Ovary (tissue), 9 donors: ENCODE results near the gene CLDN20. TPM values are rescaled to one million over a fixed set of nuclear protein-coding genes. Genes with fewer than 3 reads are reported as not detected.

Source experiments
- DNase-seq, 5 donors: peaks; one replicate each; pipeline ENCODE4 v3.0.0-alpha.2; 2019 to 2020
- H3K27ac ChIP-seq, 2 donors: fragments of 200-600 bp; one replicate each; pipeline versions ENCODE4 v1.5.1 to v1.8.0; 2019 to 2022
- H3K27me3 ChIP-seq: fragments of 200-600 bp; one replicate; pipeline ENCODE4 v1.8.0; 2022
- H3K36me3 ChIP-seq: fragments of 200-600 bp; sonication (generic); one replicate; pipeline ENCODE4 v1.5.1; 2019
- H3K4me1 ChIP-seq: one replicate; pipeline ENCODE4 v1.8.1; 2013; ENCODE audit warnings: mild to moderate bottlenecking, moderate library complexity; ENCODE audit not compliant: insufficient read depth
- H3K4me3 ChIP-seq: fragments of 200-600 bp; sonication (generic); one replicate; pipeline ENCODE4 v1.5.1; 2017
- H3K9me3 ChIP-seq, 2 donors: fragments of 200-600 bp in 1 of 2; sonication (generic) in 1 of 2; one replicate each; pipeline versions ENCODE4 v1.5.1 to v1.8.1; 2013 to 2019; ENCODE audit warnings: mild to moderate bottlenecking in 1 of 2, moderate library complexity in 1 of 2
- EP300 ChIP-seq: sonication (generic); formaldehyde crosslinking; IDR thresholded peaks from one replicate; pipeline ENCODE4 v1.6.1; 2017; ENCODE audit warnings: antibody characterized with exemption
- POLR2A ChIP-seq: fragments of 450-650 bp; IDR thresholded peaks from one replicate; pipeline ENCODE4 v1.6.1; 2017; ENCODE audit warnings: antibody characterized with exemption, mild to moderate bottlenecking, moderate library complexity
- WGBS, 3 donors: extraction: QIAGEN DNeasy Blood & Tissue Kit in 1 of 3; methylation state at CpG; one replicate each; pipeline versions ENCODE4 v1.1.5 to v1.1.7; 2013 to 2017; 5-methylcytosine and 5-hydroxymethylcytosine counted together
- intact Hi-C, 4 donors: fragments of 100-400 bp; cut with DNase I; formaldehyde crosslinking; loops; one replicate each; pipeline versions ENCODE4 v1.11.0 to v1.15.1; 2022 to 2023
- polyA plus RNA-seq, 2 donors: library from polyadenylated mRNA; stranded (reverse); fragments of 200-250 nt in 1 of 2; fragments of 350-450 nt in 1 of 2; fragmentation: Illumina TruSeq in 1 of 2; extraction: RNeasy Lipid Tissue Mini Kit (QIAGEN cat#74804) in 1 of 2; gene quantifications; one replicate each; pipeline ENCODE4 v1.2.3, GENCODE V29; 2013 to 2014
- total RNA-seq, 7 donors: library from RNA; depleted of rRNA in 2 of 7; stranded (reverse); fragments of >200 nt in 2 of 7; fragmentation: NEBNext Ultra II Directional in 3 of 7; extraction: Animal tissue kit (Norgen Biotek cat#: 25700) in 3 of 7; gene quantifications; one replicate each; pipeline versions ENCODE4 v1.1.0 to v1.2.4, GENCODE V29; 2016 to 2023
- TF ChIP-seq, protein P1 (sequence below), 3 donors: fragments of 450-650 bp in 2 of 3; fragments of 200-600 bp in 1 of 3; IDR thresholded peaks; one replicate each; pipeline versions ENCODE4 v1.5.1 to v1.8.0; 2016 to 2022; ENCODE audit warnings: antibody characterized with exemption in 3 of 3, mild to moderate bottlenecking in 1 of 3
- donor health status: DM: no; HTN: no; CAD: no; lungs with moderate emphysema.
- donor health status: DM: no; HTN: no; CAD: no.
- donor health status: Bipolar disorder and iron deficiency.
- donor health status: DM: yes; HTN: yes; CAD: no.
- donor health status: DM: no; HTN: no; CAD: no.
- donor health status: DM: yes; HTN: yes; CAD: no.

Gene CLDN20
- total and polyA plus RNA-seq, 9 donors = not detected

DNA sequence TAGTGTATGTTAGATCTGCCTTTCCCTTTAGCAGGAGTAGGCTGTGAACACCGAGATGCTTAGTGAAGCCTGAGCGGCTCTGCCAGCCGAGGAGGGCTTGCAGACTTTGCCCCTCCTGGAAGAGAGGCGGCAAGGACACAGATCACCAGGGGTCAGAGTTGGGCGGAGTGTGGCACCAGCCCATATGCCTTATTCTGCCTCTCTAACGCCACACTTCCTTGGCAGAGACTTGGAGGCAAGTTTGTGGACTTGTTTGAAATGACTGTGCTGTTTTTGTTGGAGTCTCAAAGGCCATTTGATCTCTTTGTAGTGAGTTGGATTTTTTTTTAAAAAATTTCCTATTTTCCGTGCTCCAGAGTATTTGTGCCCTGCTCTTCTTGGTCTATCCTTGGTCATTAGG lies 44.5 kb upstream of the CLDN20 start:
- Histone ChIP-seq H3K27ac (no peak overlapping the region), H3K9me3 (no peaks in the 10 kb centered on the region), H3K27me3 (no peaks in the 10 kb centered on the region), H3K36me3 (no peaks in the 10 kb centered on the region), H3K4me3 (no peak overlapping the region), H3K4me1 (no peaks in the 10 kb centered on the region)
- 92 to 94% (median 94%) methylated on average over 7 of the region's 7 CpGs for WGBS, 3 donors
- no peak for DNase-seq
- intact Hi-C loops = no loop called here
- TF ChIP-seq EP300 (no peak), POLR2A (no peak)
- TF ChIP-seq, protein P1, sequence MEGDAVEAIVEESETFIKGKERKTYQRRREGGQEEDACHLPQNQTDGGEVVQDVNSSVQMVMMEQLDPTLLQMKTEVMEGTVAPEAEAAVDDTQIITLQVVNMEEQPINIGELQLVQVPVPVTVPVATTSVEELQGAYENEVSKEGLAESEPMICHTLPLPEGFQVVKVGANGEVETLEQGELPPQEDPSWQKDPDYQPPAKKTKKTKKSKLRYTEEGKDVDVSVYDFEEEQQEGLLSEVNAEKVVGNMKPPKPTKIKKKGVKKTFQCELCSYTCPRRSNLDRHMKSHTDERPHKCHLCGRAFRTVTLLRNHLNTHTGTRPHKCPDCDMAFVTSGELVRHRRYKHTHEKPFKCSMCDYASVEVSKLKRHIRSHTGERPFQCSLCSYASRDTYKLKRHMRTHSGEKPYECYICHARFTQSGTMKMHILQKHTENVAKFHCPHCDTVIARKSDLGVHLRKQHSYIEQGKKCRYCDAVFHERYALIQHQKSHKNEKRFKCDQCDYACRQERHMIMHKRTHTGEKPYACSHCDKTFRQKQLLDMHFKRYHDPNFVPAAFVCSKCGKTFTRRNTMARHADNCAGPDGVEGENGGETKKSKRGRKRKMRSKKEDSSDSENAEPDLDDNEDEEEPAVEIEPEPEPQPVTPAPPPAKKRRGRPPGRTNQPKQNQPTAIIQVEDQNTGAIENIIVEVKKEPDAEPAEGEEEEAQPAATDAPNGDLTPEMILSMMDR (IDR thresholded peaks at IDR 0.05) = no peak

DNA sequence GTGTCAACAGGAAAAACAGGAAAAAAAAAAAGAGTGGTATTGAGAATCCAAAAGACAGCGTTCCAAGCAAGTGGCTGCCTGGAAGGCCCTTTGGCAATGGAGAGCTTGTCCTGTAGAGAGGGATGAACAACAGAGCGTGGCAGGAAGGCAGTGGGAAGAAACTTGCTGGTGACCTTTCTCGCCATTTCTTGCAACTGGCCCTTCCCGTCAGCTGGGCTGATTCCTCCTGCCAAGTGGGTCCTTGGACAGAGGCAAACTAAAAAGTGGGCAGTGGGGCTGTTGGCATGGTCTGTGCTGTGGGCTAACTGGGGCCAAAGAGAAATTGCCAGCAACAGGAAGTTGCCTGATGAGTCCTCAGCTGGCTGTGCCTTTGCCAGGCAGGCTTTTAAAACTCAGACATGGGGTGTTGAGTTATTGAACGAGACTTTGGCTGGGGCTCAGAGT lies 43.9 kb upstream of the CLDN20 start:
- H3K27ac ChIP-seq = no peak overlapping the region
- intact Hi-C loops = loop anchor here in 1 of 4 donors (5.0 kb wide), 1 partner anchor 163 kb away; no protein-coding TSS in a partner anchor
- DNase-seq = no peak
- no peak for TF ChIP-seq EP300
- no peak for TF ChIP-seq POLR2A
- TF ChIP-seq, protein P1 (IDR thresholded peaks at IDR 0.05) = no peak
- no peaks in the 10 kb centered on the region for H3K36me3 ChIP-seq
- H3K4me1 ChIP-seq = no peaks in the 10 kb centered on the region
- WGBS, 3 donors = 90 to 92% (median 92%) methylated on average over 5 of the region's 5 CpGs
- no peaks in the 10 kb centered on the region for H3K9me3 ChIP-seq
- H3K27me3 ChIP-seq = no peaks in the 10 kb centered on the region
- no peak overlapping the region for H3K4me3 ChIP-seq

DNA sequence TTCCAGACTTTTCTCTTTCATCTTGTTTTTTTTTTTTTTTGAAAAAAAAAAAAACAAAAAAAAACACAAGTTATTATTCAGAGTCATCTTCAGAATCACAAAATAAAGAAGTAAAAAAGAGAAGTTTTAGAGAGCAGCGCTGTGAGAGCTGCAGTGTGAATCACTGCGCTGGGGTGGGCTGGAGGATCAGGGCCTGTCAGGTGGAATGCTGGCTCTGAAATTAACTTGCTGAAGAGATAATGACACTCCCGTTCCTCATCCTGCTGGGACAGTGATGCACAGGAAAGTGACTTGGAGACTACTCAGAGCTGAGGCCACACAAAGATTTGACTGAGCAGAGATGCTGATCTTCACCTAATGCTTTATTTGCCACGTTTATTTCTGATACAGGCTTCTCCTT lies 42.7 kb upstream of the CLDN20 start:
- H3K4me3 ChIP-seq = no peak overlapping the region
- H3K27me3 ChIP-seq = no peaks in the 10 kb centered on the region
- no peak overlapping the region for H3K27ac ChIP-seq
- no peaks in the 10 kb centered on the region for H3K9me3 ChIP-seq
- no peaks in the 10 kb centered on the region for H3K4me1 ChIP-seq
- no peak for DNase-seq
- TF ChIP-seq EP300 = no peak
- TF ChIP-seq, protein P1 (IDR thresholded peaks at IDR 0.05) = no peak
- TF ChIP-seq POLR2A = no peak
- no peaks in the 10 kb centered on the region for H3K36me3 ChIP-seq
- intact Hi-C loops = loop anchor here in 1 of 4 donors (5.0 kb wide), 1 partner anchor 164 kb away; no protein-coding TSS in a partner anchor
- WGBS, 3 donors = 79 to 82% (median 80%) methylated on average over 4 of the region's 4 CpGs

DNA sequence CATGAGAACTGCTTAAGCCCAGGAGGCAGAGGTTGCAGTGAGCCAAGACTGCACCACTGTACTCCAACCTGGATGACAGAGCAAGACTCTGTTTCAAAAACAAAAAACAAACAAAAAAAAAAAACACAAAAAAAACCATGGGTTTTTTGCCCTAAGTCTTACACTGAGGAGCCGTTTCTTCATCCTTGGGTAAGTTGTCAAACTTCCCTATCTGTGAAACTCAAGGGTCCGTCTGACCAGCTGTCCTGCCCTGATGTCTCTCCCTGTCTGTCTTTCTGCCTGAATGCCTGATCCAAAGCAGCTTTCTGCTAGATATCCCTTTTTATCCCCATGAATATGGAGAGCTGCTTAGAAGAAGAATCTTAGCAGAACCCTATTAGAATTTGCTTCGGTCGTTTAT lies 41.3 kb upstream of the CLDN20 start:
- intact Hi-C loops = loop anchor here in 1 of 4 donors (5.0 kb wide), 1 partner anchor 165 kb away; no protein-coding TSS in a partner anchor
- 87 to 91% (median 89%) methylated on average over 4 of the region's 4 CpGs for WGBS, 3 donors
- no peak for TF ChIP-seq EP300
- TF ChIP-seq POLR2A = no peak
- TF ChIP-seq, protein P1 (IDR thresholded peaks at IDR 0.05) = no peak

More for the DNA sequence above, 41.3 kb upstream of the CLDN20 start:
- no peak for DNase-seq
- H3K36me3 ChIP-seq = no peaks in the 10 kb centered on the region
- H3K4me3 ChIP-seq = no peak overlapping the region
- no peaks in the 10 kb centered on the region for H3K27me3 ChIP-seq
- H3K4me1 ChIP-seq = no peaks in the 10 kb centered on the region
- H3K9me3 ChIP-seq = no peaks in the 10 kb centered on the region
- H3K27ac ChIP-seq = no peak overlapping the region
